Left ventricle myocardium inferior (tissue), 1 donor: ENCODE data around the gene NUB1. TPM values are rescaled to one million over a fixed set of nuclear protein-coding genes. Genes with fewer than 3 reads are reported as not detected.

Source experiments
- DNase-seq: peaks from one replicate; pipeline ENCODE4 v3.0.0-alpha.2; 2020
- H3K27ac ChIP-seq: fragments of 200-600 bp; replicated peaks from 2 replicates; pipeline ENCODE4 v1.8.0; 2021
- H3K27me3 ChIP-seq: fragments of 200-600 bp; 2 replicates; pipeline ENCODE4 v1.8.0; 2021; ENCODE audit warnings: low read depth
- H3K36me3 ChIP-seq: fragments of 200-600 bp; 2 replicates; pipeline ENCODE4 v1.8.0; 2021
- H3K4me1 ChIP-seq: fragments of 200-600 bp; 2 replicates; pipeline ENCODE4 v1.8.0; 2021
- H3K4me3 ChIP-seq: fragments of 200-600 bp; 2 replicates; pipeline ENCODE4 v1.8.0; 2021; ENCODE audit warnings: mild to moderate bottlenecking, moderate library complexity
- H3K9me3 ChIP-seq: fragments of 200-600 bp; replicated peaks from 2 replicates; pipeline ENCODE4 v1.8.0; 2021
- intact Hi-C: fragments of 100-400 bp; cut with micrococcal nuclease; formaldehyde crosslinking; loops from one replicate; pipeline ENCODE4 v1.11.0; 2022
- total RNA-seq: library from RNA; stranded (reverse); fragmentation: NEBNext Ultra II Directional; extraction: Animal tissue kit (Norgen Biotek cat#: 25700); gene quantifications from one replicate; pipeline ENCODE4 v1.2.1, GENCODE V29; 2021
- TF ChIP-seq, protein P1 (sequence below): fragments of 200-600 bp; IDR thresholded peaks from 2 replicates; pipeline ENCODE4 v1.8.0; 2021; ENCODE audit warnings: antibody characterized with exemption, mild to moderate bottlenecking, borderline replicate concordance
- donor health status: DM: no; HTN: yes; CAD: no; lungs with severe emphysema.

NUB1 gene
- total RNA-seq, 1 donor from 2014 or later = 39.5 TPM

- H3K4me3 ChIP-seq = no peak overlapping the region
- TF ChIP-seq, protein P1, sequence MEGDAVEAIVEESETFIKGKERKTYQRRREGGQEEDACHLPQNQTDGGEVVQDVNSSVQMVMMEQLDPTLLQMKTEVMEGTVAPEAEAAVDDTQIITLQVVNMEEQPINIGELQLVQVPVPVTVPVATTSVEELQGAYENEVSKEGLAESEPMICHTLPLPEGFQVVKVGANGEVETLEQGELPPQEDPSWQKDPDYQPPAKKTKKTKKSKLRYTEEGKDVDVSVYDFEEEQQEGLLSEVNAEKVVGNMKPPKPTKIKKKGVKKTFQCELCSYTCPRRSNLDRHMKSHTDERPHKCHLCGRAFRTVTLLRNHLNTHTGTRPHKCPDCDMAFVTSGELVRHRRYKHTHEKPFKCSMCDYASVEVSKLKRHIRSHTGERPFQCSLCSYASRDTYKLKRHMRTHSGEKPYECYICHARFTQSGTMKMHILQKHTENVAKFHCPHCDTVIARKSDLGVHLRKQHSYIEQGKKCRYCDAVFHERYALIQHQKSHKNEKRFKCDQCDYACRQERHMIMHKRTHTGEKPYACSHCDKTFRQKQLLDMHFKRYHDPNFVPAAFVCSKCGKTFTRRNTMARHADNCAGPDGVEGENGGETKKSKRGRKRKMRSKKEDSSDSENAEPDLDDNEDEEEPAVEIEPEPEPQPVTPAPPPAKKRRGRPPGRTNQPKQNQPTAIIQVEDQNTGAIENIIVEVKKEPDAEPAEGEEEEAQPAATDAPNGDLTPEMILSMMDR = no peak
- DNase-seq = no peak
- peaks cover 4% of the 10 kb centered on the region for H3K9me3 ChIP-seq
- H3K36me3 ChIP-seq = no peaks in the 10 kb centered on the region
- intact Hi-C loops = no loop called here
- no peak overlapping the region for H3K27ac ChIP-seq
- peaks cover 68% of the 10 kb centered on the region for H3K27me3 ChIP-seq
- peaks cover 9% of the 10 kb centered on the region for H3K4me1 ChIP-seq
These were observed 35.2 kb upstream of the NUB1 start for GRCh38 chr7:151306374-151306773.

GRCh38 chr7:151306860-151307259, 34.8 kb upstream of the NUB1 start:
- Histone ChIP-seq H3K9me3 (peaks cover 9% of the 10 kb centered on the region), H3K4me3 (no peak overlapping the region), H3K27ac (no peak overlapping the region), H3K27me3 (peaks cover 64% of the 10 kb centered on the region), H3K36me3 (no peaks in the 10 kb centered on the region), H3K4me1 (peaks cover 9% of the 10 kb centered on the region)
- intact Hi-C loops = no loop called here
- TF ChIP-seq, protein P1 = no peak
- DNase-seq = no peak

- DNase-seq = no peak
These were observed 34.1 kb upstream of the NUB1 start for GRCh38 chr7:151307536-151307935.

DNA sequence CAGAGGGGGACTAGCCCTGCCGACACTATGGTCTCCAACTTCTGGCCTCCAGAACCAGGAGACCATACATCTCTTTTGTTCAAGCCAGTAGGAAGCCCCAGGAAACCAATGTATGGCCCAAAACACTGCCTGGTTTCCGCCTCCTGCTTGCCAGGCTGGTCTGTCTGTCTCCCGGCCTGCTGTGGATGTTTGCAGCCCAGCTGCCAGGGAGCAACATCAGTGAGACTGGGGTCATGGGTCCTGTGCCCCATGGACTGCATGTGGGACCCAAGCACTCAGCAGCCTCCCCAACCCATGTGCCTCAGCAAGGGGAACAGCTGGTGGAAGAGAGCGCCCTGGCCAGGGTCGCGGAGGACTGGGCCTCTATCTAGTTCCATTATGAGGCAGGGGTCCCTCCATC, 33.4 kb upstream of the NUB1 start:
- H3K4me1 ChIP-seq = peaks cover 7% of the 10 kb centered on the region
- TF ChIP-seq, protein P1 = no peak
- no peak for DNase-seq
- H3K36me3 ChIP-seq = no peaks in the 10 kb centered on the region
- H3K9me3 ChIP-seq = peaks cover 10% of the 10 kb centered on the region
- H3K27ac ChIP-seq = no peak overlapping the region
- H3K27me3 ChIP-seq = peaks cover 50% of the 10 kb centered on the region
- no peak overlapping the region for H3K4me3 ChIP-seq
- intact Hi-C loops = no loop called here

More at GRCh38 chr7:151307536-151307935, 34.1 kb upstream of the NUB1 start:
- Histone ChIP-seq H3K27ac (no peak overlapping the region), H3K9me3 (peaks cover 10% of the 10 kb centered on the region), H3K27me3 (peaks cover 57% of the 10 kb centered on the region), H3K4me3 (no peak overlapping the region), H3K36me3 (no peaks in the 10 kb centered on the region), H3K4me1 (peaks cover 9% of the 10 kb centered on the region)
- intact Hi-C loops = no loop called here
- TF ChIP-seq, protein P1 = no peak

GRCh38 chr7:151308791-151309190, 32.8 kb upstream of the NUB1 start:
- no peak for DNase-seq
- intact Hi-C loops = no loop called here

More at GRCh38 chr7:151308791-151309190, 32.8 kb upstream of the NUB1 start:
- TF ChIP-seq, protein P1 = no peak
- Histone ChIP-seq H3K27me3 (peaks cover 46% of the 10 kb centered on the region), H3K4me3 (no peak overlapping the region), H3K27ac (no peak overlapping the region), H3K36me3 (no peaks in the 10 kb centered on the region), H3K4me1 (peaks cover 2% of the 10 kb centered on the region), H3K9me3 (peaks cover 10% of the 10 kb centered on the region)
